Stimulated activated naive CD8-positive, alpha-beta T cell treated with anti-CD3 and anti-CD28 coated beads, Interleukin-15, Interleukin-2, amounts not matched to agents 100 ng/mL and 50 ng/mL, for 24 hours (primary cell): Measurements from ENCODE around the gene OLFML2B.
"Not testable (repeated sequence)": the region's sequence is repeated elsewhere in the genome, so short reads cannot be mapped to it uniquely, and the experiment has no call there.

Experiments
- H3K27ac Mint-ChIP-seq: one replicate; pipeline ENCODE4 v1.8.0; 2021; ENCODE audit warnings: mild to moderate bottlenecking, mixed read lengths
- H3K27me3 Mint-ChIP-seq: one replicate; pipeline ENCODE4 v1.8.0; 2021; ENCODE audit warnings: mixed read lengths
- H3K36me3 Mint-ChIP-seq: one replicate; pipeline ENCODE4 v1.8.0; 2021; ENCODE audit warnings: low read depth, mixed read lengths
- H3K4me1 Mint-ChIP-seq: one replicate; pipeline ENCODE4 v1.8.0; 2021; ENCODE audit warnings: low read depth, mixed read lengths
- H3K4me3 Mint-ChIP-seq: one replicate; pipeline ENCODE4 v1.8.0; 2021; ENCODE audit warnings: mild to moderate bottlenecking, mixed read lengths
- H3K9me3 Mint-ChIP-seq: one replicate; pipeline ENCODE4 v1.8.0; 2021; ENCODE audit warnings: mixed read lengths

Gene OLFML2B

DNA sequence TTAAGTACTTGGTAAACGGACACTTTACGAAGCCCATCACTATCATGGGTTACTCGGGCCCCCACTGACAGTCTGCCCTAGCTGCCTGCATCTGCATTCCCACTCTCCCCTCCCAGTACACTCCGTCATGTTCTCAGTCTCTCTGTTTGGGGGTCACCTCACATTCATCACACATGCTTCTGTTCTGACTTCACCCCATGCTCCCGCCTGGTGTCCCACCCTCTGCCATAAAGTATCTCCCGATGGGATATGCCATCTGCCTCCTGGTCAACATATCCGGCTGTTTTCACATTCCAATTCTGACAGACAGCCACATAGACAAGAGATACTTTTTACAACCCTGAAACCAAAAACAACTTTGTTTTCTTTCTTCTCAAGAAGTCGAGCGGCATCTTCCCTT, 1.0 kb downstream of the OLFML2B start:
- Mint-ChIP-seq H3K4me1 (peaks cover 9% of the 10 kb centered on the region), H3K36me3 (no peaks in the 10 kb centered on the region), H3K27me3 (peaks cover 47% of the 10 kb centered on the region), H3K4me3 (peak overlapping the region; percentile 86), H3K9me3 (no peaks in the 10 kb centered on the region), H3K27ac (no peak overlapping the region)

GRCh38 chr1:162021124-162021523, 2.5 kb downstream of the OLFML2B start:
- H3K36me3 Mint-ChIP-seq: no peaks in the 10 kb centered on the region
- no peak overlapping the region for H3K4me3 Mint-ChIP-seq
- H3K27me3 Mint-ChIP-seq: peaks cover 34% of the 10 kb centered on the region
- H3K9me3 Mint-ChIP-seq: no peaks in the 10 kb centered on the region
- H3K4me1 Mint-ChIP-seq: peaks cover 9% of the 10 kb centered on the region
- no peak overlapping the region for H3K27ac Mint-ChIP-seq

- no peak overlapping the region for H3K27ac Mint-ChIP-seq
- H3K36me3 Mint-ChIP-seq: no peaks in the 10 kb centered on the region
- H3K27me3 Mint-ChIP-seq: peaks cover 25% of the 10 kb centered on the region
- peaks cover 9% of the 10 kb centered on the region for H3K4me1 Mint-ChIP-seq
- no peaks in the 10 kb centered on the region for H3K9me3 Mint-ChIP-seq
- no peak overlapping the region for H3K4me3 Mint-ChIP-seq
These were observed 3.5 kb downstream of the OLFML2B start for GRCh38 chr1:162020150-162020549.

DNA sequence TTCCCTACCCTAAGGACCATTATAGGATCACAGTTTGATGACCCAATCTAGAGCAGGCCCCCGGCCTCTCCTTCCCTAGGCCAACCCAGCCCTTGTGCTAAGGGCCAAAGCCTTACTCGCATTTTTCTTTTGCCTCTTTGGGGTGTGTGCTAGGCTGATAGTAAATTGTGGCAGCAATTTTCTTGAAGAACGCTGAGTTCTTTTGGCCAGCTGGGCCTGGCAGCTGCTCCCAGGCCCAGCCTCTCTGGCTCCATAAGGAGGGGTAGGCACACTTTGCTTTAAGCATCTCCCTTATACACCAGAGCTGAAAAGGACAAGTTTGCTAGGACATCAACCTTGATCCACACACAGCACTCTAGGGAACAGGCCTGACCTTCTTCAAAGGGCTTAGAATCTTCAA, 4.2 kb downstream of the OLFML2B start:
- peaks cover 20% of the 10 kb centered on the region for H3K27me3 Mint-ChIP-seq
- H3K4me1 Mint-ChIP-seq: peaks cover 8% of the 10 kb centered on the region
- no peaks in the 10 kb centered on the region for H3K9me3 Mint-ChIP-seq
- H3K27ac Mint-ChIP-seq: no peak overlapping the region
- no peak overlapping the region for H3K4me3 Mint-ChIP-seq
- H3K36me3 Mint-ChIP-seq: no peaks in the 10 kb centered on the region

GRCh38 chr1:162019006-162019405, 4.7 kb downstream of the OLFML2B start:
- Mint-ChIP-seq H3K27ac (no peak overlapping the region), H3K4me1 (peaks cover 4% of the 10 kb centered on the region), H3K9me3 (no peaks in the 10 kb centered on the region), H3K4me3 (no peak overlapping the region), H3K36me3 (no peaks in the 10 kb centered on the region), H3K27me3 (peaks cover 17% of the 10 kb centered on the region)

DNA sequence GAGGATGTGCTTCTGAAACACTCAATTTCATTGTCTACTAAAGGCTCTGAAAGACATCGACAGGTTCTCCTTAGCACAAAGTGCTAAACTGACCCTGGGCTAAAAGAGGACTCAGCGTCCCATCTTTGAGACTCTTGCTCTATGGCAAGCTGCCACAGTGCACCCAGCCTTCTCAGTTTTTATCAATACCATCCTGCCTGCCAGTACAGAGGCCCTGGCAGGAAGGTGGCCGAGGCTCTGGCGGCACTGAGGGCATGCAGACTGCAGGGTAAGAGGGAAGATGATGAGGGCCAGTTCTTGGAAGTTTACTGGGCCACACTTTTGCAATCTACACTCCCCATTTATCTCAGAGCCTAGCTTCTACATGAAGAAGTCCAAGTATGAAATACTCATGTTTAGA, 5.3 kb downstream of the OLFML2B start:
- Mint-ChIP-seq H3K36me3 (no peaks in the 10 kb centered on the region), H3K4me3 (no peak overlapping the region), H3K4me1 (peaks cover 2% of the 10 kb centered on the region), H3K27ac (no peak overlapping the region), H3K27me3 (peaks cover 15% of the 10 kb centered on the region), H3K9me3 (peaks cover 6% of the 10 kb centered on the region)

DNA sequence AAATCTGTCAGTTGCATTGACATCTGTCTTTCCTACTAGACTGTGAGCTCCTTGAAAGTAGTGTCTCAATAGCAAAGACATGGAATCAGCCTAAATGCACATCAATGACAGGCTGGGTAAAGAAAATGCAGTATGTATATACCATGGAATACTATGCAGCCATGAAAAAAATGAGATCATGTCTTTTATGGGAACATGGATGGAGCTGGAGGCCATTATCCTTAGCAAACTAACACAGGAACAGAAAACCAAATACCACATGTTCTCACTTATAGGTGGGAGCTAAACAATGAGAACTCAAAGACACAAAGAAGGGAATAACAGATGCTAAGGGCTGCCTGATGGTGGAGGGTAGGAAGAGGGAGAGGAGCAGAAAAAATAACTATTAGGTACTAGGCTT, 5.9 kb downstream of the OLFML2B start:
- H3K27me3 Mint-ChIP-seq, H3K4me3 Mint-ChIP-seq, H3K9me3 Mint-ChIP-seq: not testable (repeated sequence)

GRCh38 chr1:162016631-162017030, 7.0 kb downstream of the OLFML2B start:
- no peak overlapping the region for H3K27ac Mint-ChIP-seq

More for the DNA sequence above, 5.9 kb downstream of the OLFML2B start:
- H3K36me3 Mint-ChIP-seq, H3K4me1 Mint-ChIP-seq, H3K27ac Mint-ChIP-seq: not testable (repeated sequence)

GRCh38 chr1:162015196-162015595, 8.5 kb downstream of the OLFML2B start:
- Mint-ChIP-seq H3K36me3 (no peaks in the 10 kb centered on the region), H3K9me3 (peaks cover 6% of the 10 kb centered on the region), H3K27ac (no peak overlapping the region), H3K4me1 (no peaks in the 10 kb centered on the region), H3K4me3 (no peak overlapping the region), H3K27me3 (no peaks in the 10 kb centered on the region)

More at GRCh38 chr1:162016631-162017030, 7.0 kb downstream of the OLFML2B start:
- peaks cover 6% of the 10 kb centered on the region for H3K9me3 Mint-ChIP-seq
- no peaks in the 10 kb centered on the region for H3K36me3 Mint-ChIP-seq
- H3K4me1 Mint-ChIP-seq: no peaks in the 10 kb centered on the region
- H3K4me3 Mint-ChIP-seq: no peak overlapping the region
- H3K27me3 Mint-ChIP-seq: peaks cover 2% of the 10 kb centered on the region

DNA sequence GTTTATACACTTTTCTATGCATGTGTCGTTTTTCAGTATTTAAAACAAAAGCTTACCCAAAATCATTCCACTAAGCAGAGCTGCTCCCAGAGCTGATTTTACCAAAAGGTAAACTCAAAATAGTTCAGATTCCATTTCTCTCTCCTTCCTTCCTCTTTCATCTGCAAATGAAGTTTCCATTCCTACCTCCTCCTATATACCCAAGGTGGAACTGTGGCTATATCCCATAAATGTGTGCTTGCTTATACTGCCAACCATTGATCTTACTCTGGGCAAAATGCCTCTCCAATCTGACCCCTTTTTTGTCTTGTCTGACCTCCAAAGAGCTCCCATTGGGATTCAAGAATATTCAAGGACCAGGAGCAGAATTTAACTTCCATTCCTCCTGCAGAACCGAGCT, 9.5 kb downstream of the OLFML2B start:
- Mint-ChIP-seq H3K27me3 (no peaks in the 10 kb centered on the region), H3K9me3 (peaks cover 6% of the 10 kb centered on the region), H3K36me3 (no peaks in the 10 kb centered on the region), H3K27ac (no peak overlapping the region), H3K4me1 (no peaks in the 10 kb centered on the region), H3K4me3 (no peak overlapping the region)

DNA sequence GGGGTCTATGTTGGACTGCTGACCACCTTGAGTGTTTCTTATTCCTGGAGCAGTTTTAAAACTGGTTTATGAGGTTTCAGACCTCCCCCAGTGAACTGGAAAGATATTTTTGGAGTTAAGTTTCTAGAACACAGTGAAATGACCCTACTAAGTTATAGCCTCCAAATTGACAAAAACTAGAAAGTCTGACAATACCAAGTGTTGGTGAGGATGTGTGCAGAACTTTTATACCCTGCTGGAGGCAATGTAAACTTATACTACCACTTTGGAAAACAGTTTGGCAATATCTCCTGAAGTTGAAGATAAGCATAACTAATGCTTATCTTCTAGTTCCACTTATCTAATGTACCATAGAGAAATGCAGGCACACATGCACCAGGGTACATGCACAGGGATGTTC, 10.4 kb downstream of the OLFML2B start:
- Mint-ChIP-seq H3K36me3 (no peaks in the 10 kb centered on the region), H3K4me3 (no peak overlapping the region), H3K27me3 (no peaks in the 10 kb centered on the region), H3K4me1 (no peaks in the 10 kb centered on the region), H3K9me3 (peaks cover 6% of the 10 kb centered on the region), H3K27ac (no peak overlapping the region)

DNA sequence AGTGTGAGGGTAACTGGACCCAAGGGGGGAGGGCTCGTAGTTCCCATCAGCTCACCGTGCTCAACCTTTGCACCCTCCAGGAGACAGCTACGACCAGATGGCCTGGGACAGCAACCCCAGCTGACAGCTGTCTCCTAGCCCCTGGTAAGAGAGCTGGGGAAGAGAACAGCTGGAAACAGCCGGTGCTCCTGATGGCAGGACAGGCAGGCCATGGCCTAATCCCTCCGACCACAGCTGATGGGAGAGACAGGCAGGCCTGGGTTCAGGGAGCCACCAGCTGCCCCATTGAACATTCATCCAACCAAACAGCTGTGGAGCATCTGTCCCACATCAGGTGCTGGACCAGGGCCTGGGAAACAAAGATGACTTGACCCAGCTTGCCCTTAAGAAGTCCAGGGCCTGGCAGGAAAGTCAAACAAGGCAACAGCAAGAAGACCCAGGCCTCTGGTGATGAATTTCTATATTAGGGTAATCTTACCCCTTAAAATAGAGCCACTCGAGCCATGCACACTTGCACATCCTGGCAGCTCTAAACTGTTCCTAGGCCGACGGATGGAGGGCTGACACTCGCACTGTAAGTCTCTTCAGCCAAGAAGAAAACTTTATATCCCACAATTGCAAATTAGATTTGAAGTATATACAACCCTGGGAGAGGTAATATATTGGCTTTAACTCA, 12.2 kb downstream of the OLFML2B start:
- H3K36me3 Mint-ChIP-seq: no peaks in the 10 kb centered on the region
- no peaks in the 10 kb centered on the region for H3K4me1 Mint-ChIP-seq
- no peaks in the 10 kb centered on the region for H3K27me3 Mint-ChIP-seq
- no peak overlapping the region for H3K4me3 Mint-ChIP-seq
- H3K9me3 Mint-ChIP-seq: peaks cover 6% of the 10 kb centered on the region
- H3K27ac Mint-ChIP-seq: no peak overlapping the region

- Mint-ChIP-seq H3K4me1 (no peaks in the 10 kb centered on the region), H3K27me3 (no peaks in the 10 kb centered on the region), H3K4me3 (no peak overlapping the region), H3K27ac (no peak overlapping the region), H3K36me3 (no peaks in the 10 kb centered on the region), H3K9me3 (peaks cover 6% of the 10 kb centered on the region)
These were observed 13.5 kb downstream of the OLFML2B start for GRCh38 chr1:162010175-162010506.

DNA sequence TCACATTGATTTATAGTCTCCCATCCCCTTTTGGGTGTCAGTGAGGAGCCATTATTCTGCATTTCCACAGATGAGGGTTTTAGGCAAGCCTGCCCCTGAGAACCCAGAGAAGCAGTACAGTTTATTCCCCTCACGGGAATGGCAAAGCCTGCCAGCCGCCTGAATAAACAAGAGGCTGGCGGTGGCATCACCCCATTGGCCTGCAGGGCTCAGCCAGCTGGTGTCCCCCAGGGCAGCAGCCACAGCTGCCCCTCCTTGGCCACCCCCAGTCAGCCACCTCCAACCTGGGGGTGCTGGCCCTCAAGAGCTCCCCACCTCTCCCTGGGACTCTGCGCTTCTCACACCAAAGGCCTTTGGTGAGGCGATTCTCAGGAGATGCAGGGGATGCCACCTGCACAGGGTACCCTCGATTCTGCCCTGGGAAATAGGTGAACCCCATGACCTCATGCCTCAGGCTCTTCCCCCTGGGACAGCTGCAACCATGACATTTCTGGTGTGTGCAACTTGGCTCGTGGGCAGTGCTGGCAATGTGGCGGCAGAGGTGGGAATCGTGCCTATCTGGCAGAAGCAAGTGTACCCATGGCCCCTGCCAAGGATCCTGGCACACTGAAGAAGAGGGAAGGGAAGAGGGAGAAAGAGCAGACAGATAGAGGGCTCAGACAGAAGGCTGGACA, 14.0 kb downstream of the OLFML2B start:
- H3K27me3 Mint-ChIP-seq: peaks cover 5% of the 10 kb centered on the region
- no peaks in the 10 kb centered on the region for H3K4me1 Mint-ChIP-seq
- H3K27ac Mint-ChIP-seq: no peak overlapping the region
- H3K36me3 Mint-ChIP-seq: no peaks in the 10 kb centered on the region
- peaks cover 6% of the 10 kb centered on the region for H3K9me3 Mint-ChIP-seq
- no peak overlapping the region for H3K4me3 Mint-ChIP-seq

DNA sequence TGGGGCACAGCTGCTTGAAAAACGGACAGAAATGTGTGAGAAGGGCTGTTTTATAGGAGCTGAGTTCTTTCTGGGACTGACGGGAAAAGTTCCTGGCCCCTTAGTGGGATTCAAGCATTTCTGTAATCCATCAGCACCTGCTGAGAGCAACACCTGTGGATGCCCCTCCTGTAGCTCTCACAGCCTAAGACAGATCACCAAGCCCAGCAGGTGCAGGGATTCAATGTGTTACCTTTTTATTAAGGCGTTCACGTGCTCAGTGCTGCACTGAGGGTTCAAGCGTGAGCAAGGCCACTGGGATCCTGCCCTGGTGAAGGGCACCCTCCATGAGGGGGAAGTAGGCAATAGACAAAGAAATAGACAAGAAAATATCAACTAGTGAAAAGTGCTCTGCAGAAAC, 14.9 kb downstream of the OLFML2B start:
- peaks cover 6% of the 10 kb centered on the region for H3K27me3 Mint-ChIP-seq
- no peak overlapping the region for H3K4me3 Mint-ChIP-seq
- peaks cover 5% of the 10 kb centered on the region for H3K9me3 Mint-ChIP-seq
- H3K27ac Mint-ChIP-seq: no peak overlapping the region
- no peaks in the 10 kb centered on the region for H3K4me1 Mint-ChIP-seq
- no peaks in the 10 kb centered on the region for H3K36me3 Mint-ChIP-seq

- H3K27me3 Mint-ChIP-seq: peaks cover 6% of the 10 kb centered on the region
- H3K9me3 Mint-ChIP-seq: no peaks in the 10 kb centered on the region
- no peaks in the 10 kb centered on the region for H3K4me1 Mint-ChIP-seq
These were observed 16.2 kb downstream of the OLFML2B start for GRCh38 chr1:162007466-162007865.

More at GRCh38 chr1:162007466-162007865, 16.2 kb downstream of the OLFML2B start:
- Mint-ChIP-seq H3K4me3 (no peak overlapping the region), H3K36me3 (no peaks in the 10 kb centered on the region), H3K27ac (no peak overlapping the region)
